SK-N-SH (cell line): ENCODE results near the gene WASL. TPM values are rescaled to one million over a fixed set of nuclear protein-coding genes. Genes with fewer than 3 reads are reported as not detected.

ENCODE experiments used
- CTCF ChIA-PET: fragments of 300-600, 350-600 bp; formaldehyde crosslinking; extraction: SDS; loops from one replicate; lab custom pipeline; 2021; lab: Yijun Ruan, JAX
- POLR2A ChIA-PET: fragments of 350-600 bp; sonication (Branson Sonifier 250); formaldehyde crosslinking; extraction: SDS; loops from one replicate; lab custom pipeline; 2020; ENCODE audit warnings: antibody characterized with exemption, inconsistent platforms; lab: Yijun Ruan, JAX
- DNase-seq: peaks from one replicate; pipeline ENCODE4 v3.0.0; 2012
- H2AFZ ChIP-seq: fragments of 200-600 bp; sonication (generic); 2 replicates; pipeline ENCODE4 v1.8.1; 2016; ENCODE audit warnings: antibody characterized with exemption, mild to moderate bottlenecking, low read depth
- H3F3A ChIP-seq: fragments of 200-600 bp; sonication (generic); replicated peaks from 2 replicates; pipeline ENCODE3; 2016; ENCODE audit warnings: antibody characterized with exemption, mild to moderate bottlenecking; ENCODE audit not compliant: insufficient read depth
- H3K27ac ChIP-seq, 2 experiments: fragments of 200-500 bp in 1 of 2; fragments of 200-600 bp in 1 of 2; sonication (Bioruptor generic) in 1 of 2; sonication (generic), shearing (Covaris generic) in 1 of 2; 2 replicates each; pipeline versions ENCODE4 v1.5.1 to v1.6.1; 2014 to 2016; ENCODE audit warnings: low read depth in 2 of 2, inconsistent platforms in 1 of 2, low read length in 1 of 2, mild to moderate bottlenecking in 1 of 2, mixed read lengths in 1 of 2
- H3K27me3 ChIP-seq: fragments of 200-600 bp; sonication (generic), shearing (Covaris generic); 2 replicates; pipeline ENCODE4 v1.6.1; 2016; ENCODE audit warnings: mixed run types; ENCODE audit not compliant: insufficient read depth
- H3K36me3 ChIP-seq, 2 experiments: fragments of 200-500 bp in 1 of 2; fragments of 200-600 bp in 1 of 2; sonication (Bioruptor generic) in 1 of 2; sonication (generic) in 1 of 2; replicated peaks in 1 of 2; 2 replicates each; pipeline versions ENCODE3 to v1.5.1; 2014 to 2016; ENCODE audit warnings: low read length in 1 of 2, mild to moderate bottlenecking in 1 of 2; ENCODE audit not compliant: insufficient read depth in 2 of 2, control insufficient read depth in 1 of 2
- H3K4me1 ChIP-seq, 2 experiments: fragments of 200-500 bp in 1 of 2; fragments of 200-600 bp in 1 of 2; sonication (Bioruptor generic) in 1 of 2; sonication (generic), shearing (Covaris generic) in 1 of 2; 2 replicates each; pipeline versions ENCODE4 v1.5.1 to v1.6.1; 2014 to 2016; ENCODE audit warnings: low read depth in 1 of 2, low read length in 1 of 2, mixed run types in 1 of 2; ENCODE audit not compliant: insufficient read depth in 2 of 2, control insufficient read depth in 1 of 2
- H3K4me2 ChIP-seq: fragments of 200-600 bp; sonication (generic), shearing (Covaris generic); 2 replicates; pipeline ENCODE4 v1.6.1; 2017; ENCODE audit warnings: mixed run types
- H3K4me3 ChIP-seq, 2 experiments: fragments of 200-500 bp in 1 of 2; fragments of 200-600 bp in 1 of 2; sonication (Bioruptor generic) in 1 of 2; sonication (generic), shearing (Covaris generic) in 1 of 2; 2 replicates each; pipeline versions ENCODE4 v1.5.1 to v1.8.1; 2014 to 2016; ENCODE audit warnings: low read depth in 2 of 2, inconsistent platforms in 1 of 2, low read length in 1 of 2, mild to moderate bottlenecking in 1 of 2, mixed read lengths in 1 of 2, moderate library complexity in 1 of 2
- H3K79me2 ChIP-seq: fragments of 200-600 bp; sonication (generic); 2 replicates; pipeline ENCODE4 v1.8.1; 2017; ENCODE audit warnings: mild to moderate bottlenecking; ENCODE audit not compliant: insufficient read depth
- H3K9ac ChIP-seq: fragments of 200-600 bp; sonication (generic); 2 replicates; pipeline ENCODE4 v1.6.1; 2017; ENCODE audit warnings: mixed run types
- H3K9me2 ChIP-seq: fragments of 200-600 bp; sonication (generic); 2 replicates; pipeline ENCODE4 v1.6.1; 2017; ENCODE audit warnings: mixed run types
- H3K9me3 ChIP-seq: fragments of 200-600 bp; sonication (generic); 2 replicates; pipeline ENCODE4 v1.6.1; 2017; ENCODE audit warnings: mixed run types, mild to moderate bottlenecking, moderate library complexity
- H4K20me1 ChIP-seq: fragments of 200-600 bp; sonication (generic); 2 replicates; pipeline ENCODE4 v1.6.1; 2017; ENCODE audit warnings: mild to moderate bottlenecking, mixed run types; ENCODE audit not compliant: insufficient read depth
- CHD2 ChIP-seq: fragments of 150-350 bp; IDR thresholded peaks from 2 replicates; pipeline ENCODE4 v1.6.1; 2018; ENCODE audit warnings: low read length; ENCODE audit not compliant: partially characterized antibody
- EP300 ChIP-seq, 2 experiments: IDR thresholded peaks; 2 replicates each; pipeline versions ENCODE4 v1.4.0 to v1.6.1; 2012; ENCODE audit warnings: borderline replicate concordance in 1 of 2, low read depth in 1 of 2, low read length in 1 of 2
- EZH2phosphoT487 ChIP-seq: fragments of 200-600 bp; sonication (generic); IDR thresholded peaks from 2 replicates; pipeline ENCODE4 v1.6.1; 2017; ENCODE audit warnings: low read depth, mixed run types, mild to moderate bottlenecking, antibody characterized with exemption, moderate library complexity, borderline replicate concordance
- FOSL2 ChIP-seq: IDR thresholded peaks from 2 replicates; pipeline ENCODE4 v1.4.0; 2012; ENCODE audit warnings: low read depth, mild to moderate bottlenecking, moderate library complexity, borderline replicate concordance
- FOXM1 ChIP-seq: IDR thresholded peaks from 2 replicates; pipeline ENCODE4 v1.4.0; 2012; ENCODE audit warnings: low read depth, mild to moderate bottlenecking
- GABPA ChIP-seq: IDR thresholded peaks from 2 replicates; pipeline ENCODE4 v1.4.0; 2012; ENCODE audit warnings: low read depth, mild to moderate bottlenecking
- NFIC ChIP-seq: IDR thresholded peaks from 2 replicates; pipeline ENCODE4 v1.4.0; 2012; ENCODE audit warnings: borderline replicate concordance
- RCOR1 ChIP-seq: fragments of 150-350 bp; IDR thresholded peaks from 2 replicates; pipeline ENCODE4 v1.6.1; 2017; ENCODE audit warnings: antibody characterized with exemption, low read length
- RFX5 ChIP-seq: IDR thresholded peaks from 2 replicates; pipeline ENCODE4 v1.6.1; 2012; ENCODE audit warnings: mild to moderate bottlenecking, improper control_type of control experiment, low read length
- TAF1 ChIP-seq: IDR thresholded peaks from 2 replicates; pipeline ENCODE4 v1.6.1; 2012; ENCODE audit warnings: low read depth, mild to moderate bottlenecking, low read length, moderate library complexity, borderline replicate concordance
- TCF12 ChIP-seq: IDR thresholded peaks from 2 replicates; pipeline ENCODE4 v1.4.0; 2012
- TEAD4 ChIP-seq: IDR thresholded peaks from 2 replicates; pipeline ENCODE4 v1.4.0; 2012; ENCODE audit warnings: mild to moderate bottlenecking, borderline replicate concordance; ENCODE audit not compliant: insufficient read depth
- YY1 ChIP-seq: IDR thresholded peaks from 2 replicates; pipeline ENCODE4 v1.4.0; 2012; ENCODE audit warnings: low read depth, mild to moderate bottlenecking
- WGBS: methylation state at CpG from one replicate; pipeline ENCODE4 v1.1.6; 2017; ENCODE audit warnings: low lambda C conversion rate; 5-methylcytosine and 5-hydroxymethylcytosine counted together
- polyA plus RNA-seq, 3 experiments: library from polyadenylated mRNA; depleted of rRNA; stranded (reverse); fragments of >200 nt; gene quantifications; 2 replicates each; pipeline ENCODE4 v1.2.3, GENCODE V29; 2012
- TF ChIP-seq, protein P1 (sequence below): fragments of 150-350 bp; IDR thresholded peaks from 2 replicates; pipeline ENCODE4 v1.6.1; 2017; ENCODE audit warnings: antibody characterized with exemption, low read length, low read depth, borderline replicate concordance
- TF ChIP-seq, protein P2 (sequence below): IDR thresholded peaks from 2 replicates; pipeline ENCODE4 v1.4.0; 2012; ENCODE audit warnings: low read depth, borderline replicate concordance
- TF ChIP-seq, protein P3 (sequence below): fragments of 200-600 bp; sonication (generic); IDR thresholded peaks from 2 replicates; pipeline ENCODE4 v1.6.1; 2017; ENCODE audit warnings: antibody characterized with exemption, mild to moderate bottlenecking, moderate library complexity
- TF ChIP-seq, protein P4 (sequence below): fragments of 150-350 bp; IDR thresholded peaks from 2 replicates; pipeline ENCODE4 v1.6.1; 2016; ENCODE audit warnings: mild to moderate bottlenecking, low read depth, low read length
- TF ChIP-seq, protein P5 (sequence below): IDR thresholded peaks from 2 replicates; pipeline ENCODE4 v1.4.0; 2012; ENCODE audit warnings: low read depth
- TF ChIP-seq, protein P6 (sequence below): IDR thresholded peaks from 2 replicates; pipeline ENCODE4; 2012

The WASL gene
- polyA plus RNA-seq, 1 of the 3 experiments (the other 2 are of a cell fraction): 9.9 TPM

DNA sequence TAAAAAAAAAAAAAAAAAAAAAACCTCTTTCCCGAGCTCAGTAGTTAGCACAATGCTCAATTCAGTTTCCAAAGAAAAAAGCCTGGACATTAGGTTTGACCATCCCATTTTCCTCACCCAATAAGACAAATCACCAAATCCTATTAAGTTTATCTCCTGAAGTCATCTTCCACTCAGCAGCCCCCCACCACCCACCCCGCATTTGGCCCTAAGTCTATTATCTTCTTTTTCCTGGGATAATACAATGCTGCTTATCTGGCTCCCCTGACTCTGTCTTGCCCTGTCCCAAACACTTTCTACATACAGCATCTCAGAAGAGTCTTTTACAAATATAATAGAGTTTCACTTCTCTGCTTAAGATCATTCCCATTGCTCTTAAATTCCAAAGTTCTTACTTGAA is 110.9 kb downstream of the WASL start:
- CTCF ChIA-PET: interaction anchor here (0.7 to 5.2 kb wide), 6 partner anchors 44 to 234 kb away, joined by 3 to 61 read pairs (median 4); partner anchors contain the start of gene NDUFA5
- POLR2A ChIA-PET: no interaction called here
- TF ChIP-seq GABPA (no peak), FOXM1 (no peak), EP300 (IDR thresholded peaks at IDR 0.05; ENCODE audit: borderline replicate concordance in 1 of 2, low read depth in 1 of 2, low read length in 1 of 2) (no peak), EZH2phosphoT487 (no peak), RCOR1 (no peak), CHD2 (no peak), YY1 (no peak), FOSL2 (no peak)
- TF ChIP-seq, protein P1, sequence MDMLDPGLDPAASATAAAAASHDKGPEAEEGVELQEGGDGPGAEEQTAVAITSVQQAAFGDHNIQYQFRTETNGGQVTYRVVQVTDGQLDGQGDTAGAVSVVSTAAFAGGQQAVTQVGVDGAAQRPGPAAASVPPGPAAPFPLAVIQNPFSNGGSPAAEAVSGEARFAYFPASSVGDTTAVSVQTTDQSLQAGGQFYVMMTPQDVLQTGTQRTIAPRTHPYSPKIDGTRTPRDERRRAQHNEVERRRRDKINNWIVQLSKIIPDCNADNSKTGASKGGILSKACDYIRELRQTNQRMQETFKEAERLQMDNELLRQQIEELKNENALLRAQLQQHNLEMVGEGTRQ: no peak
- TF ChIP-seq, protein P2, sequence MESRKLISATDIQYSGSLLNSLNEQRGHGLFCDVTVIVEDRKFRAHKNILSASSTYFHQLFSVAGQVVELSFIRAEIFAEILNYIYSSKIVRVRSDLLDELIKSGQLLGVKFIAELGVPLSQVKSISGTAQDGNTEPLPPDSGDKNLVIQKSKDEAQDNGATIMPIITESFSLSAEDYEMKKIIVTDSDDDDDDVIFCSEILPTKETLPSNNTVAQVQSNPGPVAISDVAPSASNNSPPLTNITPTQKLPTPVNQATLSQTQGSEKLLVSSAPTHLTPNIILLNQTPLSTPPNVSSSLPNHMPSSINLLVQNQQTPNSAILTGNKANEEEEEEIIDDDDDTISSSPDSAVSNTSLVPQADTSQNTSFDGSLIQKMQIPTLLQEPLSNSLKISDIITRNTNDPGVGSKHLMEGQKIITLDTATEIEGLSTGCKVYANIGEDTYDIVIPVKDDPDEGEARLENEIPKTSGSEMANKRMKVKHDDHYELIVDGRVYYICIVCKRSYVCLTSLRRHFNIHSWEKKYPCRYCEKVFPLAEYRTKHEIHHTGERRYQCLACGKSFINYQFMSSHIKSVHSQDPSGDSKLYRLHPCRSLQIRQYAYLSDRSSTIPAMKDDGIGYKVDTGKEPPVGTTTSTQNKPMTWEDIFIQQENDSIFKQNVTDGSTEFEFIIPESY: no peak
- TF ChIP-seq, protein P3, sequence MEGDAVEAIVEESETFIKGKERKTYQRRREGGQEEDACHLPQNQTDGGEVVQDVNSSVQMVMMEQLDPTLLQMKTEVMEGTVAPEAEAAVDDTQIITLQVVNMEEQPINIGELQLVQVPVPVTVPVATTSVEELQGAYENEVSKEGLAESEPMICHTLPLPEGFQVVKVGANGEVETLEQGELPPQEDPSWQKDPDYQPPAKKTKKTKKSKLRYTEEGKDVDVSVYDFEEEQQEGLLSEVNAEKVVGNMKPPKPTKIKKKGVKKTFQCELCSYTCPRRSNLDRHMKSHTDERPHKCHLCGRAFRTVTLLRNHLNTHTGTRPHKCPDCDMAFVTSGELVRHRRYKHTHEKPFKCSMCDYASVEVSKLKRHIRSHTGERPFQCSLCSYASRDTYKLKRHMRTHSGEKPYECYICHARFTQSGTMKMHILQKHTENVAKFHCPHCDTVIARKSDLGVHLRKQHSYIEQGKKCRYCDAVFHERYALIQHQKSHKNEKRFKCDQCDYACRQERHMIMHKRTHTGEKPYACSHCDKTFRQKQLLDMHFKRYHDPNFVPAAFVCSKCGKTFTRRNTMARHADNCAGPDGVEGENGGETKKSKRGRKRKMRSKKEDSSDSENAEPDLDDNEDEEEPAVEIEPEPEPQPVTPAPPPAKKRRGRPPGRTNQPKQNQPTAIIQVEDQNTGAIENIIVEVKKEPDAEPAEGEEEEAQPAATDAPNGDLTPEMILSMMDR: no peak

DNA sequence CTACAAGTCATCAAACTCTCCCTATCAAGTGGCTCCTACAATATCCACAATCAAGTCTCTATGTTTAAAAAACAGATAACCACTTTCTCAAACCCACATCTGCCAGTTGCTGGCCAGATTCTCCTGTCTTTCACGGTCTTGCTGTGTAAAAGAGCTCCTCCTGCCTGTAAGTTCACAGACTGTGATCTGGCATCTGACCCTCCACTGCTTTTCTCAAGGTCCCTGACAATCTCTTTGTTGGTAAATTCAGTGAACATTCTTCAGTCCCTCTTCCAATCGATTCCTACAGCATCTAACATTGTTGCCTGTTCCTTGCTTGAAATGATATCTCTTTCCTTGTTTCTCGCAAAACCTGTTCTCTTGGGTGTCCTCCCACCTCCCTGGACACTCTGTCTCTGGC is 111.6 kb downstream of the WASL start:
- Histone ChIP-seq H2AFZ (no peak overlapping the region), H3K4me2 (no peak overlapping the region), H3K79me2 (no peaks in the 10 kb centered on the region), H3K9me3 (no peaks in the 10 kb centered on the region), H3K4me1 (peaks cover 3 to 4% of the 10 kb centered on the region in 2 experiments; a peak in 2 of 4 replicates), H3K27me3 (no peaks in the 10 kb centered on the region), H3K27ac (no peak overlapping the region), H3K36me3 (no peaks in the 10 kb centered on the region), H3F3A (peaks cover 16% of the 10 kb centered on the region), H4K20me1 (no peaks in the 10 kb centered on the region), H3K9me2 (no peaks in the 10 kb centered on the region), H3K9ac (no peak overlapping the region), H3K4me3 (no peak overlapping the region)
- ChIA-PET CTCF (interaction anchor here (0.7 to 5.2 kb wide), 23 partner anchors 8 to 476 kb away, joined by 3 to 61 read pairs (median 8); partner anchors contain the start of genes LMOD2 and NDUFA5), POLR2A (no interaction called here)
- no peak for TF ChIP-seq RCOR1
- no peak for TF ChIP-seq NFIC
- no peak for TF ChIP-seq GABPA
- TF ChIP-seq, protein P4, sequence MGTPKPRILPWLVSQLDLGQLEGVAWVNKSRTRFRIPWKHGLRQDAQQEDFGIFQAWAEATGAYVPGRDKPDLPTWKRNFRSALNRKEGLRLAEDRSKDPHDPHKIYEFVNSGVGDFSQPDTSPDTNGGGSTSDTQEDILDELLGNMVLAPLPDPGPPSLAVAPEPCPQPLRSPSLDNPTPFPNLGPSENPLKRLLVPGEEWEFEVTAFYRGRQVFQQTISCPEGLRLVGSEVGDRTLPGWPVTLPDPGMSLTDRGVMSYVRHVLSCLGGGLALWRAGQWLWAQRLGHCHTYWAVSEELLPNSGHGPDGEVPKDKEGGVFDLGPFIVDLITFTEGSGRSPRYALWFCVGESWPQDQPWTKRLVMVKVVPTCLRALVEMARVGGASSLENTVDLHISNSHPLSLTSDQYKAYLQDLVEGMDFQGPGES: no peak
- TF ChIP-seq, protein P5, sequence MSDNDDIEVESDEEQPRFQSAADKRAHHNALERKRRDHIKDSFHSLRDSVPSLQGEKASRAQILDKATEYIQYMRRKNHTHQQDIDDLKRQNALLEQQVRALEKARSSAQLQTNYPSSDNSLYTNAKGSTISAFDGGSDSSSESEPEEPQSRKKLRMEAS: no peak
- TF ChIP-seq, protein P6, sequence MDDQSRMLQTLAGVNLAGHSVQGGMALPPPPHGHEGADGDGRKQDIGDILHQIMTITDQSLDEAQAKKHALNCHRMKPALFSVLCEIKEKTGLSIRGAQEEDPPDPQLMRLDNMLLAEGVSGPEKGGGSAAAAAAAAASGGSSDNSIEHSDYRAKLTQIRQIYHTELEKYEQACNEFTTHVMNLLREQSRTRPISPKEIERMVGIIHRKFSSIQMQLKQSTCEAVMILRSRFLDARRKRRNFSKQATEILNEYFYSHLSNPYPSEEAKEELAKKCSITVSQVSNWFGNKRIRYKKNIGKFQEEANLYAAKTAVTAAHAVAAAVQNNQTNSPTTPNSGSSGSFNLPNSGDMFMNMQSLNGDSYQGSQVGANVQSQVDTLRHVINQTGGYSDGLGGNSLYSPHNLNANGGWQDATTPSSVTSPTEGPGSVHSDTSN: no peak
- TF ChIP-seq EZH2phosphoT487: no peak
- no peak for TF ChIP-seq TEAD4
- no peak for TF ChIP-seq TAF1
- TF ChIP-seq RFX5: no peak
- no peak for TF ChIP-seq TCF12
- WGBS: 68% methylated on average over 3 of the region's 3 CpGs
- DNase-seq: no peak

More for the DNA sequence above, 110.9 kb downstream of the WASL start:
- no peak for DNase-seq
- Histone ChIP-seq H4K20me1 (no peaks in the 10 kb centered on the region), H3F3A (peaks cover 16% of the 10 kb centered on the region), H3K4me2 (no peak overlapping the region), H3K9ac (no peak overlapping the region), H3K36me3 (no peaks in the 10 kb centered on the region), H3K4me3 (no peak overlapping the region), H3K9me3 (no peaks in the 10 kb centered on the region), H2AFZ (no peak overlapping the region), H3K4me1 (peaks cover 4% of the 10 kb centered on the region in 2 experiments; a peak in 2 of 4 replicates), H3K27me3 (no peaks in the 10 kb centered on the region), H3K27ac (no peak overlapping the region), H3K9me2 (no peaks in the 10 kb centered on the region), H3K79me2 (no peaks in the 10 kb centered on the region)
- WGBS: 76% methylated on average over 2 of the region's 2 CpGs
